ENCODE data around the gene KPNB1.

Gene KPNB1

DNA sequence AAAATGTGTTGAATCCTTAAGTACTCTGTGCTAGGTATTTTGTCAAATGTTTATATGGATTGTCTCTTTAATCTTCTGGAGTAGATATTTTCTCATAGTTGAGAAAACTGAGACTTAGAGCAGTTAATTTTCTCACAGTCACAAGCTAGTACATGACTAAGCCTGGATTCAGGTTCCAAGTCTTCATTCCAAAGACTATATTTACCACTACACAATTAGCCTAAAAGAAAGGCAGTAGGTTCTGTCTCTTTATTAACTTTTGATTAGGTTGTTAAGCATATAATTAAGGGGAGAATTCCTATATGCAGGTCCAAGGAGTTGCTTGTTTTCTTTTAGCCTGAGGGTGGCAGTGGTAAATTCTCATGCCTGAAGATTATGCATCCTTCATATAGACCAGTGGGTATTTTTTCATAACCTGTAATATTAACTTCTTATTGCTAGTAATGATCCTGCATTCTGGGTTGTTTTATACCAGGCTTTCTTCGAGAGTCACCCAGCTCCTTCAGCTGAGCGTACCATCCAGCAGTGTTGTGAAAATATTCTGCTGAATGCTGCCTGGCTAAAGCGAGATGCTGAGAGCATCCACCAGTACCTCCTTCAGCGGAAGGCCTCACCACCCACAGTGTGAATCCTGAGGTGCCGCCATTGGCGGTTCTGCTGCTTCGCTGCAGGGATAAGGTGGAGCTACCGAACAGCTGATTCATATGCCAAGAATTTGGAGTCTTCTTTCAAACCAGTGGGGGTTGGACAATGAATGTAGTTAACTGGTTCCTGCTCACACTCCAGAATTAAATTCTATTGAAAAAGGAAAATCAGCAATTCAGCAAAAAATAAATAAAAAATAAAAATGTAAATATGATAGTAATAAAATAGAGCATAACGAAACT lies 28.2 kb upstream of the KPNB1 start:
- no peaks in the 10 kb centered on the region for H3K4me1 ChIP-seq (ENCODE audit: control insufficient read depth, insufficient read depth, low read length, poor library complexity, severe bottlenecking)
- H3K4me3 ChIP-seq (ENCODE audit: insufficient read depth, low read depth, low read length, poor library complexity, severe bottlenecking) = no peak overlapping the region
- DNase-seq = no peak
- H3K27ac ChIP-seq (ENCODE audit: insufficient read depth, low read length, poor library complexity, severe bottlenecking) = no peak overlapping the region
- peaks cover 29% of the 10 kb centered on the region for H3K36me3 ChIP-seq (ENCODE audit: control insufficient read depth, insufficient read depth, low read length)
- H3K27me3 ChIP-seq (replicated peaks; ENCODE audit: control insufficient read depth, insufficient read depth, low read length, poor library complexity, severe bottlenecking) = no peaks in the 10 kb centered on the region
- H3K9me3 ChIP-seq (ENCODE audit: control insufficient read depth, low read length) = no peaks in the 10 kb centered on the region

DNA sequence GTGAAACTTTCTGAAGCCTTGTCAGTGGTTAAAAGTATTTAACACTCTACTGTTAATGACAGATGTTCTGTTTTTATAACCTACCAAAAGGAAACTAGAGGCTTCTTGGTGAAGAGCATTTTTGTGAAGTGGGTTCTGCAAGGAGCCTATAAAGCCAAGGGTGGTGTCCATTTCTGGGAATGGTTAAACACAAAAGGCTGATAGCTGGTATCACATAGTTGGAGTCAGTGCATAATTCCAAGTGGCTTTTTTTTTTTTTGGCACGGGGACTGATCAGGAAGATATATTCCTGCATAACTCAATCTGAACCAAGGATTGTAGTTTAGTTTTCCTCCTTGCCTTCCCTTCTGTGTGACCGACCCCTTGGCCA lies 27.6 kb upstream of the KPNB1 start:
- H3K4me1 ChIP-seq (ENCODE audit: control insufficient read depth, insufficient read depth, low read length, poor library complexity, severe bottlenecking) = no peaks in the 10 kb centered on the region
- no peak overlapping the region for H3K4me3 ChIP-seq (ENCODE audit: insufficient read depth, low read depth, low read length, poor library complexity, severe bottlenecking)

DNA sequence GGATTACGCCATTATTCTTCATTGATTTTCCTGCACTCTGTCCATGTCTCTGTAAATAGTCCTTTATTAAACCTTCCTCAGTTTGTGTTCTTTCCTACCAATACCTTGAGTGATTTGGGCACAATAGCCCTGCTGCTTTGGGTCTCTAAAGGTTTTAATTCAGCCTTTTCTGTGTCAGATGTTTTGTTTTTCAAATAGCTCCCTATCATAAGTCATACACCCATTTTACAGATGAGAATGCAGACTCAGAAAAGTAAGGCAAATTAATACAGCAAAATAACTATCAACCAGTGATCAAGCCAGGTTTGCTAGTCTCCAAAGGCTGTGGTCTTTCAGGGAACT lies 25.0 kb upstream of the KPNB1 start:
- no peak overlapping the region for H3K27ac ChIP-seq (ENCODE audit: insufficient read depth, low read length, poor library complexity, severe bottlenecking)
- no peak for DNase-seq
- H3K4me1 ChIP-seq (ENCODE audit: control insufficient read depth, insufficient read depth, low read length, poor library complexity, severe bottlenecking) = no peaks in the 10 kb centered on the region
- no peak overlapping the region for H3K4me3 ChIP-seq (ENCODE audit: insufficient read depth, low read depth, low read length, poor library complexity, severe bottlenecking)
- peaks cover 19% of the 10 kb centered on the region for H3K36me3 ChIP-seq (ENCODE audit: control insufficient read depth, insufficient read depth, low read length)
- H3K27me3 ChIP-seq (replicated peaks; ENCODE audit: control insufficient read depth, insufficient read depth, low read length, poor library complexity, severe bottlenecking) = no peaks in the 10 kb centered on the region
- no peaks in the 10 kb centered on the region for H3K9me3 ChIP-seq (ENCODE audit: control insufficient read depth, low read length)

More for the DNA sequence above, 27.6 kb upstream of the KPNB1 start:
- no peak overlapping the region for H3K27ac ChIP-seq (ENCODE audit: insufficient read depth, low read length, poor library complexity, severe bottlenecking)
- H3K36me3 ChIP-seq (ENCODE audit: control insufficient read depth, insufficient read depth, low read length) = peaks cover 29% of the 10 kb centered on the region
- DNase-seq = no peak
- H3K27me3 ChIP-seq (replicated peaks; ENCODE audit: control insufficient read depth, insufficient read depth, low read length, poor library complexity, severe bottlenecking) = no peaks in the 10 kb centered on the region
- H3K9me3 ChIP-seq (ENCODE audit: control insufficient read depth, low read length) = no peaks in the 10 kb centered on the region

DNA sequence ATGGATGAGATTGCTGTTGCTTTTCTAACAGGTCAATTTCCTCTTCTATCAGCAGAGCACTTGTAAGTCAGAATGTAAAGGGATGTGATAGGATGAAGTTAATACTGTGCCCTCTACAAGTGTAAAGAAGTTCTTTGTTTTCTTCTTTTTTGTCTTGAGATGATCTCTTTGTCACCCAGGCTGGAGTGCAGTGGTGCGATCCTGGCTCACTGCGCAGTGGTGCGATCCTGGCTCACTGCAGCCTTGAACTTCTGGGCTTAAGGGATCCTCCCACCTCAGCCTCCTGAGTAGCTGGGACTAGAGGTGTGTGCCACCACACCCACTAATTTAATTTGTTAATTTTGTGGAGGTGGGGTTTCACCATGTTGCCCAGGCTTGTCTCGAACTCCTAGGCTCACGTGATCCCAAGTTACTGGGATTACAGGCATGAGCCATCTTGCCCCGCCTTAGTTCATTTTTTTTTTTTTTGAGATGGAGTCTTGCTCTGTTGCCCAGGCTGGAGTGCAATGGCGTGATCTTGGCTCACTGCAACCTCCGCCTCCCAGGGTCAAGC lies 21.6 kb upstream of the KPNB1 start:
- Histone ChIP-seq H3K4me3 (ENCODE audit: insufficient read depth, low read depth, low read length, poor library complexity, severe bottlenecking) (no peak overlapping the region), H3K27me3 (replicated peaks; ENCODE audit: control insufficient read depth, insufficient read depth, low read length, poor library complexity, severe bottlenecking) (no peaks in the 10 kb centered on the region), H3K36me3 (ENCODE audit: control insufficient read depth, insufficient read depth, low read length) (peaks cover 3% of the 10 kb centered on the region), H3K4me1 (ENCODE audit: control insufficient read depth, insufficient read depth, low read length, poor library complexity, severe bottlenecking) (no peaks in the 10 kb centered on the region), H3K9me3 (ENCODE audit: control insufficient read depth, low read length) (no peaks in the 10 kb centered on the region), H3K27ac (ENCODE audit: insufficient read depth, low read length, poor library complexity, severe bottlenecking) (no peak overlapping the region)
- no peak for DNase-seq

DNA sequence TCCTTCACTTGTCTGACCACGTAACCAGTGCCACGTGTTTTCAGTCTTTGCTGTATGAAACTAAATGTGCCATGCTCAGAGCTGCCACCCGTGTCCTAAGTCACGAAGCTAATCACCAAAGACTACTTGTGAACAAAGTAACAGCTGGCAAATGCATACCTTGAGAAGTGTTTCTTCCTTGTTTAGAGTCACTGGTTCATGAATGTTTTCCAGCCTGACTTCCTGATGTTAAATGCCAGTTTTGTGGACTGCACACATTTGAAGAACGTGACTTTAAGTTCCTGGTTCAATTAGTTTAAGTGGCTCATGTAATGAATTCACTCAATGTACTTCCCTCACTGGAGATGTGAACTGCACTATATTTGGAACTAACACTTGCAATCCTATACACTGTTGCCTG lies 19.9 kb upstream of the KPNB1 start:
- Histone ChIP-seq H3K27me3 (replicated peaks; ENCODE audit: control insufficient read depth, insufficient read depth, low read length, poor library complexity, severe bottlenecking) (no peaks in the 10 kb centered on the region), H3K9me3 (ENCODE audit: control insufficient read depth, low read length) (no peaks in the 10 kb centered on the region), H3K36me3 (ENCODE audit: control insufficient read depth, insufficient read depth, low read length) (no peaks in the 10 kb centered on the region), H3K27ac (ENCODE audit: insufficient read depth, low read length, poor library complexity, severe bottlenecking) (no peak overlapping the region), H3K4me3 (ENCODE audit: insufficient read depth, low read depth, low read length, poor library complexity, severe bottlenecking) (no peak overlapping the region), H3K4me1 (ENCODE audit: control insufficient read depth, insufficient read depth, low read length, poor library complexity, severe bottlenecking) (no peaks in the 10 kb centered on the region)
- DNase-seq = no peak

DNA sequence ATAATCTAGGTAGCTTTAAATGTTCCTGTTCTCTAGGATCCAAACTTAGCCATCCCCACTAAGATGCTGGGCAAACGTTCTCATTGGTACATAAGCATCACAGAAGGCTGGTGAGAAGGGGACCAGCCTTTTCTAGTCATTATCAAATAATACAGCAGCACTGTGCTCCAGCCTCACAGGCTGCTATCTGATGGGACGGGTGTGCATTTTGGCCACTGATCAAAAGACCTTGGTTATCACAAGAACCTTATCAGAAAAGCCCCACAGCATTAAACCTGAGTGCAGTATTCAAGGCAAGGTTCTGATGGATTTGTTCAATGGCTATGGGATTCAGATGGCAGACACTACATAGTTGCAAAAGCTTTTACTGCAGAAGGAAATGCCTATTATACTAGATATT lies 19.1 kb upstream of the KPNB1 start:
- Histone ChIP-seq H3K27ac (ENCODE audit: insufficient read depth, low read length, poor library complexity, severe bottlenecking) (no peak overlapping the region), H3K36me3 (ENCODE audit: control insufficient read depth, insufficient read depth, low read length) (no peaks in the 10 kb centered on the region), H3K4me1 (ENCODE audit: control insufficient read depth, insufficient read depth, low read length, poor library complexity, severe bottlenecking) (no peaks in the 10 kb centered on the region), H3K9me3 (ENCODE audit: control insufficient read depth, low read length) (no peaks in the 10 kb centered on the region), H3K27me3 (replicated peaks; ENCODE audit: control insufficient read depth, insufficient read depth, low read length, poor library complexity, severe bottlenecking) (no peaks in the 10 kb centered on the region), H3K4me3 (ENCODE audit: insufficient read depth, low read depth, low read length, poor library complexity, severe bottlenecking) (no peak overlapping the region)
- DNase-seq = no peak

DNA sequence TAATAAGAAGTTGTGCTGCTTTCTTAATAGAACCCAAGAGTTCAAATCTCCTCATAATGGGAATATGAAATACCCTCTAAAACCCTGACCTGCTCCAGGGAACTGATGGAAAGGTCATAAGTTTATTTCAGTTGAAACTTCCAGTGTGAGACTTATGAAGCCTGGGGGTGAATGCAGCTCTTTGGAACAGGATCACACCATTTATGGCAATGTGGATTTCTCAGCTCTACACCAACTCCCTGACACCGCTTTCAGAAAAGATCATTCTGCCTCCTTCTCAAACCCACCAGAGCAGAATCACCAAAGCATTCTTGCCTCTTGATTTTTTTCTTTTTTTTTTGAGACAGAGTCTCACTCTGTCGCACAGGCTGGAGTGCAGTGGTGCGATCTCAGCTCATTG lies 16.7 kb upstream of the KPNB1 start:
- H3K4me1 ChIP-seq (ENCODE audit: control insufficient read depth, insufficient read depth, low read length, poor library complexity, severe bottlenecking) = peaks cover 4% of the 10 kb centered on the region
- H3K36me3 ChIP-seq (ENCODE audit: control insufficient read depth, insufficient read depth, low read length) = no peaks in the 10 kb centered on the region
- no peak for DNase-seq
- no peak overlapping the region for H3K27ac ChIP-seq (ENCODE audit: insufficient read depth, low read length, poor library complexity, severe bottlenecking)
- no peak overlapping the region for H3K4me3 ChIP-seq (ENCODE audit: insufficient read depth, low read depth, low read length, poor library complexity, severe bottlenecking)
- H3K9me3 ChIP-seq (ENCODE audit: control insufficient read depth, low read length) = no peaks in the 10 kb centered on the region
- H3K27me3 ChIP-seq (replicated peaks; ENCODE audit: control insufficient read depth, insufficient read depth, low read length, poor library complexity, severe bottlenecking) = no peaks in the 10 kb centered on the region

DNA sequence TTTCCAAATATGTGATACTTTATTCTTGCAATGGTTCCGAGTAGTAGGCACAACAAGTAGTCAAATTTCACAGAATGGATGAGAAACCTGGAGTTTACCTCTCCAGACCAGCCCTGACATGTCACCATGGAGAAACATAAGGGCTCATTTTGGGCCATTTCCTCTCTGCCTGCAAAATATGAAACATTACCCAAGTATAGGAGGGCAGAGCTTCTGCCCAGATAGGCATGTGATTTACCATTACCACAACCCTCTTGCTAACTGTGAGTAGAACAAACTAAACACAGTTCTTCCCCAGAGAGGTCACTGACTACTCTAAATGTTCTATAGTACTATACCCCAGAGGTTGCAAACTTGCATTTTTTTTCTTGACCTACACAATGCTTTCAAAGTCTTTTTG lies 15.7 kb upstream of the KPNB1 start:
- Histone ChIP-seq H3K4me1 (ENCODE audit: control insufficient read depth, insufficient read depth, low read length, poor library complexity, severe bottlenecking) (peaks cover 4% of the 10 kb centered on the region), H3K27me3 (replicated peaks; ENCODE audit: control insufficient read depth, insufficient read depth, low read length, poor library complexity, severe bottlenecking) (no peaks in the 10 kb centered on the region), H3K4me3 (ENCODE audit: insufficient read depth, low read depth, low read length, poor library complexity, severe bottlenecking) (no peak overlapping the region), H3K36me3 (ENCODE audit: control insufficient read depth, insufficient read depth, low read length) (no peaks in the 10 kb centered on the region), H3K9me3 (ENCODE audit: control insufficient read depth, low read length) (no peaks in the 10 kb centered on the region), H3K27ac (ENCODE audit: insufficient read depth, low read length, poor library complexity, severe bottlenecking) (no peak overlapping the region)
- DNase-seq = no peak

DNA sequence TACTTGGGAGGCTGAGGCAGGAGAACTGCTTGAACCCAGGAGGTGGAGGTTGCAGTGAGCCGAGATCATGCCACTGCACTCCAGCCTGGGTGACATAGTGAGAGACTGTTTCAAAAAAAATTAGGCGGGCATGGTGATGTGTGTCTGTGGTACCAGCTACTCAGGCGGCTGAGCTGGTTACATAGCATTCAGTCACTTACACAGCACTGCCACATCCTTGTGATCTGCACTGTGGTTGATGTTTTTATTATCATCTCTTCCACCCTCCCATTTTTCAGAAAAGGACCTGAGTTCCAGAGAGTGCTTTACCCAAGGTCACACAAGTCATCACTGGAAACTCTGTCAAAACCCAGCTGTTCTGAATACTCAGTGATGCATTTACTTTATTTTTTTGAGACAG lies 14.8 kb upstream of the KPNB1 start:
- Histone ChIP-seq H3K36me3 (ENCODE audit: control insufficient read depth, insufficient read depth, low read length) (no peaks in the 10 kb centered on the region), H3K9me3 (ENCODE audit: control insufficient read depth, low read length) (no peaks in the 10 kb centered on the region), H3K4me1 (ENCODE audit: control insufficient read depth, insufficient read depth, low read length, poor library complexity, severe bottlenecking) (peaks cover 4% of the 10 kb centered on the region), H3K27ac (ENCODE audit: insufficient read depth, low read length, poor library complexity, severe bottlenecking) (no peak overlapping the region), H3K27me3 (replicated peaks; ENCODE audit: control insufficient read depth, insufficient read depth, low read length, poor library complexity, severe bottlenecking) (no peaks in the 10 kb centered on the region), H3K4me3 (ENCODE audit: insufficient read depth, low read depth, low read length, poor library complexity, severe bottlenecking) (no peak overlapping the region)
- no peak for DNase-seq

DNA sequence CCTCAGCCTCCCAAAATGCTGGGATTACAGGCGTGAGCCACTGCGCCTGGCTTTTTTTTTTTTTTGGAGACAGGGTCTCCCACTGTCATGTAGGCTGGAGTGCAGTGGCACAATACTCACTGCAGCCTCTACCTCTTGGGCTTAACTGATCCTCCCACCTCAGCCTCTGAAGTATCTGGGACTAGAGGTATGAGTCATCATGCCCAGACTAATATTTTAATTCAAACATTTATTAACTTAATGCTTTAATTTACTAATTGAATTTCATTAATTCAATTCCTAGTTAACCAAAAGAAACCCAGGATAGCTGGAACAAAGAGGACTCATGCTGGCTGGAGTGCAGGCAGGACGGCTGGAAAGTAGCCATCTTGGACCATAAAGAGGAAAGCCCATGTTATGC lies 14.0 kb upstream of the KPNB1 start:
- H3K9me3 ChIP-seq (ENCODE audit: control insufficient read depth, low read length) = no peaks in the 10 kb centered on the region
- DNase-seq = no peak
- H3K27ac ChIP-seq (ENCODE audit: insufficient read depth, low read length, poor library complexity, severe bottlenecking) = no peak overlapping the region
- H3K4me1 ChIP-seq (ENCODE audit: control insufficient read depth, insufficient read depth, low read length, poor library complexity, severe bottlenecking) = peaks cover 4% of the 10 kb centered on the region
- no peak overlapping the region for H3K4me3 ChIP-seq (ENCODE audit: insufficient read depth, low read depth, low read length, poor library complexity, severe bottlenecking)
- H3K36me3 ChIP-seq (ENCODE audit: control insufficient read depth, insufficient read depth, low read length) = no peaks in the 10 kb centered on the region
- H3K27me3 ChIP-seq (replicated peaks; ENCODE audit: control insufficient read depth, insufficient read depth, low read length, poor library complexity, severe bottlenecking) = no peaks in the 10 kb centered on the region

Data from effector memory CD4-positive, alpha-beta T cell (primary cell).